GM21576 (cell line): ENCODE results near the gene RASGRP3.

Experiments
- ATAC-seq: cut with Tn5 transposase; IDR thresholded peaks from one replicate; pipeline ENCODE4 v1.9.1; 2021; ENCODE audit warnings: mild to moderate bottlenecking, moderate library complexity; ENCODE audit not compliant: unreplicated experiment

RASGRP3 gene

DNA sequence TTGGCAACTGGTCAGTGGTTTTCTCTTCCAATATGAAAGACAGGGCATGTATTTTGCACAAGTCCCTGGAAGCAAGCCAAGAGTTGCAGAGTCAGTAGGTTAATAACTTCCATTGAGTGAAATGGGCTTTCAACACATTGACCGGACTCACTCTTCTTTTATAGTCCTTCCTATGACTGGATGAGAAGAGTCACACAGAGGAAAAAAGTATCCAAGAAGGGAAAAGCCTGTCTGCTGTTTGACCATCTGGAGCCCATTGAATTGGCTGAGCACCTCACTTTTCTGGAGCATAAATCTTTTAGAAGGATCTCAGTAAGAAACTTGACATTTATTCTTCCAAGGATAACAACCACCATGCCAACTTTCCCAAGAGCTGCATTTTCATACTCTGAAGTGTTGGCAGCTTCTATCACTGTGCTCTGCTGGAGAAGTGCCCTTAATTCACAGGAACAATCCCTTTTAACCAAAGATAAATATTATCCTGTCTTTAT is 45.4 kb downstream of the RASGRP3 start:
- ATAC-seq = no peak

- no peak for ATAC-seq
Observed at GRCh38 chr2:33522576-33522975, 46.1 kb downstream of the RASGRP3 start.

- no peak for ATAC-seq
Observed at GRCh38 chr2:33525666-33526065, 49.2 kb downstream of the RASGRP3 start.

DNA sequence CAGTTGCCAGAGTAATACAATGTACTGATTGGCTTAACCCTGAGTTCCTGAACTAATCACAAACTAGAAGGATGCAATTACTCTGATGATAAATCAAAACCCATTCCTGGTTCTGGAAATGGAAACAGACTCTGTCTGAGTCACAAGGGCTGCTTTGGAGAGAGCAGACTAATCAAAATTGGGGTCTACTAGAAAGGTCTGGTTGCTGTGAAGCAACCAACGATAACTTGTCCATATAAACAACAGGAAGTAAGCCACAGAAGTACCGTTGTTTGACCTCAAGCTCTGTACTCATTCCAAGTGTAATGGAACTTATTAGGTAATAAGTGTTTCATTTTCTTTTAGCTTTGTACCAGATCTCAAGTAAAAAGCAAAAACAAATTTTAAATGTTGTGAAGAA is 49.7 kb downstream of the RASGRP3 start:
- no peak for ATAC-seq

DNA sequence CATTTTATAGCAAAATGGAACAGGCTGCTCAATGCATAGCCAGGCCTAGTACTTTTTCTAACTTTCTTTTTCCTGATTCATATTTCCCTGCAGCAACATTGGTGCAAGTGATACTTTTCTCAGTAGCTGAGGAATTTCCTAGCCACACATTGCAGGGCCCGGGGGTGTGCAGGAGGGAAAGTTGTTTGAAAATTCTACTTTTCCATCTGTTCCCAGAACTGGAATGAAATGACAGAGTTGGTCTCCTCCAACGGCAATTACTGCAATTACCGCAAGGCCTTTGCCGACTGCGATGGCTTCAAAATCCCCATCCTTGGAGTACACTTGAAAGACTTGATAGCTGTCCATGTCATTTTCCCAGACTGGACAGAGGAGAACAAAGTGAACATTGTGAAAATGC is 50.5 kb downstream of the RASGRP3 start:
- no peak for ATAC-seq

GRCh38 chr2:33528441-33528950 is 52.0 kb downstream of the RASGRP3 start:
- no peak for ATAC-seq

GRCh38 chr2:33529771-33530481 is 53.5 kb downstream of the RASGRP3 start:
- ATAC-seq = no peak

GRCh38 chr2:33530690-33531548 is 54.5 kb downstream of the RASGRP3 start:
- ATAC-seq = no peak

GRCh38 chr2:33531549-33532059 is 55.2 kb downstream of the RASGRP3 start:
- ATAC-seq = no peak

DNA sequence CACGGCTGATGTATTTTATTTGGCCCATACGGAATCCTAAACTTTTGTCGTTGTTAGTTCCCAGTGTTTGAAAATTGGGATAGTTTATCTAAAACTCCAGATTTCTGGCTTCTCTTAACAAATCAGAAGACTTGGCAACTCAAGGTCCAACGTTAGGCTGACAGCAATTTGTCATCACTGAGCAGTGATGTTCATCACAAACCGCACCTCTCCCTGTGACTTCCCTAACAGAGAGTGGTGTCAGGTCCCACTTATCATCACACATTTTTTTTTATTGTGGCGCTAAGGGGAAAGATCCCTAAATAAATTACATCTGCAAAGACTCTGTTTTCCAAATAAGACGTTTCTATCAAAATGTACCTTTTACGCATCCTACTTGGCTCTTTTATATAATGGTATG is 55.7 kb downstream of the RASGRP3 start:
- no peak for ATAC-seq

DNA sequence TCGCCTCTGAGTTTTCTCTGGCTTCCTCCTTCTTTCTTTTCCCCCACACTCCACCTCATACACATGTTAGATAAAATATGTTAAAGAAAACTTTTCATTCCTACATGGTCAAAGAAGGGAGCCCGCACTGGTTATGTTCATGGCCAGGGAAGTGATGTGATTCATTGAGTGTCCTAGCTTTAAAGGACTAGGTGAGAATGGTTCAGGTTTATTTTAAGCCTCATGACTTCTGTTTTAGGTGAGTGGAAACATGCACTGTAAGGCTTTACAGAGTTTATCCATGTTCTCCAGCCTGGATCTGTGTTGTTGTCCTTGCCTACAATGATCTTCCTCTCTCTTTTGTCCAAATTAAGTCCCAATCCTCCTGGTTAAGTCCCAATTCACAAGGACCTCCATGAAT is 56.5 kb downstream of the RASGRP3 start:
- ATAC-seq = no peak

GRCh38 chr2:33535421-33535820 is 59.0 kb downstream of the RASGRP3 start:
- ATAC-seq = no peak

DNA sequence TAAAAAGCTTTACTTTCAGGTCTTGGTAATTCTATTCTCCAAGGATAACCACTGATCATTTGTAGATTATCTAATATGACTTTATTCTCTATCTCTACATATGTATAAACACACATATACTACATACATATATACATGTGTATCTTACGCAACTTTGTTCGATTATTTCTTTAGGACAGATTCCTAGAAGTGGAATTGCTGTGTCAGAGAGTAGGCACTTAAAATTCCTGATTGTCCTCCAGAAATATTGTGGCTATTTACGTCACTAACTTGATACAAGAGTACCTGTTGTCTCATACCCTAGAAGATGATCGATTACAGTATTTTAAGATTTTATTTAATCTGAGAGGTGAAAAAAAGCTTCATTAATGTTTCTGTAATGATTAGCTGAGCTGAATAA is 64.8 kb downstream of the RASGRP3 start:
- no peak for ATAC-seq

- ATAC-seq = no peak
Observed at GRCh38 chr2:33550206-33550605, 73.8 kb downstream of the RASGRP3 start.

DNA sequence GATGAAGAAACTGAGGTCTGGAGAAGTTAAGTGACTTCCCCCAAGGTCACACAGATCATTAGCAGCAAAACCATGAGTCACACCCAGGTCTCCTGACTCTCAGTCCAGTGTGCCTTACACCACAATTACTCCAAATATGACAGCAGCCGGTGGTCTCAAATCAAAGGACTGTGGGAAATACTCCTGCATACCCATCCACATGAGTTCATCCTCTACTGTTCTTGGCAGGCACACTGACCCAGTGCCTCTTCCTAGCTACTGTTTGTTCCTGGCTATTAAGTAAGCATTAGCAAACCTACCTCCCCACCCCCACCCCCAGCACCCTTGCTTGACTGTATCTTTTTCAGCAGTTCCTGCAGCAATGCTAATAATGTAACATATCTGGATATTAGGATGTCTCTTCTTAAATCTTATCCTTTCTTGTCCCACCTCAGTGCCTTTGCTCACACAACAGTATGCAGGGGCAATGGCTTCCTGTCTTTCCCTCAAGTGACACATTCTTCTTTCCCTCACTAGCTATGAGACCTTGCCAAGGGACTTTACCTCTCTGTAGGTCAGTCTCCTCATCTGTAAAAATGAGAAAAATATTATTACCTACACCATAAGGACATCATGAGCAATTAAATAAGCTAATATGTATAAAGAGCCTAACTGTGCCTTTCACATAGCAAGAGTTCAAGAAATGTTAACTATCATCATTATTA is 76.5 kb downstream of the RASGRP3 start:
- no peak for ATAC-seq

DNA sequence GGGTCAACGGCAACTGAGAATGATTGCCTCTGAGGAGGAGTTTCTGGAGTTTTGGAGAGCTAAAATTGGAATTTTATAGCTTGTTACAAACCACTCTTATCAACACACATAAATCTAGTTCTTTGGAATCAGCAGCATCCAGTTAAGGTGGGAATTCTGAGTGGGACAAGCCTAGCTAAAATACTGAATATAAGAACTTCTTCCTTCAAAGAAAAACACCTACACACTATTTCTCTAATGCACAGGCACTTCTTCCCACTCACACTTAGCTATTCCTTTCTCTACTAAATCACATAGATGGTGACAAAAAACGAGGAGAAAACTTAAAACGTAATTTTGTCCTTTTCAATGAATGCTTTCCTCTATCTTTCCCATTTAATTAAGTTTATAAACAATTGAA is 79.2 kb downstream of the RASGRP3 start:
- no peak for ATAC-seq

DNA sequence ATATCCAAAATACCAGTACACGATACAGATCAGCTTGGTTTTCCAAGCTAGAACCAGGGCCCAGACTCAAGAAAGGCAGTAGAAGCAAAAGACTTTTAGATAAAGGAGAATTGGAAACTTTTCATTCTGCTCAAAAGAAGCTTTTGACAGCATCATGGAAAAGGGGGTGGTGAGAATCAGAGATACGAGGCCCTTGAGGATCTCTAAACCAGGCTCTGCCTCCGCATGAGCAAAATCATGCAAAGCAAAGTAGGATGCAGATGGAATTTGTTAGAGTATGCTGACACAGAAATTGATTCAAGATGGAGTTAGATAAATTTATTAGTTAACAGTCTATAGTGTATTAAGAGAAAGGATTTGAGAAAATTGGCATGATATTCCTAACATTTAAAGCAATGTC is 82.9 kb downstream of the RASGRP3 start:
- no peak for ATAC-seq

GRCh38 chr2:33560017-33560416 is 83.6 kb downstream of the RASGRP3 start:
- no peak for ATAC-seq

- no peak for ATAC-seq
Observed at GRCh38 chr2:33561872-33562271, 85.4 kb downstream of the RASGRP3 start.

GRCh38 chr2:33570681-33571080 is 94.2 kb downstream of the RASGRP3 start:
- no peak for ATAC-seq

DNA sequence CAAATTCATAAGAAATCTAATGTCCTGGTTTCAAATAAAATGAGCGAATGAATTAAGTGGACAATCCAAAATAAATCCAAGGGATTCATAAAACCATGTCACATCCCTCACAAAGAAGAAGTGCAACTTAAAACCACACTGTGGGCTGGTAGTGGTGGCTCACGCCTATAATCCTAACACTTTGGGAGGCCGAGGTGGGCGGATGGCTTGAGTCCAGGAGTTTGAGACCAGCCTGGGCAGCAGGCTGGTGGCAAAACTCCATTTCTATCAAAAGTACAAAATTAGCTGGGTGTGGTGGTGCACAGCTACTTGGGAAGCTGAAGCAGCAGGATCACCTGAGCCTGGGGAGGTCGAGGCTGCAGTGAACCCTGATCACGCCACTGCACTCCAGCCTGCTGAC is 97.2 kb downstream of the RASGRP3 start:
- ATAC-seq = no peak
